Airway epithelial cell (primary cell): Measurements from ENCODE around the gene PRR19. TPM values are rescaled to one million over a fixed set of nuclear protein-coding genes. Genes with fewer than 3 reads are reported as not detected.

Experiments
- total RNA-seq: library from RNA; depleted of rRNA; stranded (reverse); fragments of >200 nt; gene quantifications from 2 replicates; pipeline ENCODE4 v1.2.3, GENCODE V29; 2015

PRR19 gene, protein sequence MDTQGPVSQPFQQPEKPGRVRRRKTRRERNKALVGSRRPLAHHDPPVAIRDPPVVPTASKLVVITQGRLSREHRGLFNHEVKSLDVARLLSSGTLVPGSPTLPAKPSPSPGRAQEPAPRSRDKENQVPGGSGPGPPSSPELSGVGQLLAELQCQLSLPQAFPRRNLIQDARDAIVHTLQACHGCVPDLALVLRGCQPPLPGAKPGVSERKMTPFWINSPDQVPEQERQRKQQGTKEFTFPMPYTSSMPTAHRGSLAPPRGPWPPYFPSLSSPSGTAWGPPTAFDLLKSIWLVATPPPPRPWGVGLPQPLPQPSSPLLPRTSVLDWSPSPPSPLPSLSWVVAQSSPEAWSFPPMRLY
- total RNA-seq = 0.33 and 1.3 TPM in 2 replicates

DNA sequence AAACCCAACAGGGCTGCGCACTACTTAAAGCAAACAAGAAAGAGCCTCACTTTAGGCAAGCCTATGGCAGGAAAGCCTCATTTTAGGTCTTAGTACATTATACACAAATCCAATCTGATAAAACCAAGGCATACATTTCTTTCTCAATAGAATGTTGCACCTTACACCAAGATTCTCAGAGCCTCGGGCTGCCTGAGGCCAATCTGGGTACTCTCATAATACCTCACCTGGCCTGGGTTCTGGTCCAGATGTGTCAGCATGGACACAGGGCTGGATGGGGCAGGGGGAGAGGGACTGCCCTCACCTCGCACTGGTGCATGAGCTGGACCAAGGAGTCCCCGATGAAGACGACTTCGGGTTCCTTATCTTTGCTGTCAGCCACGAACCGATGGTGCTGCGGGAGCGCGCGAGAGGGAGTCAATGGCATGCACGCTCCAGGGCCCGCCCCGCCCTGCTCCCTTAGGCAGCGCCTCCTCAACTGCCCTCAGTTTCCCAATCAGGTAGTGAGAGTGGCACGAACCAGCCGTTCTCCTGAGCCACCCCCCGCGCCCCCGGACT, at the start of gene PRR19:
Gene PRR19 (plus strand): TSS at position 487 of the 558 bp plus-strand sequence. CDS start 7,453 bp downstream, outside the sequence.

GRCh38 chr19:42254850-42255765, 46.8 kb upstream of the PRR19 start, which contains the start of gene ERF:
TSS of gene ERF (minus strand) at chr19:42255128. CDS start at chr19:42254999, 129 bp downstream.

GRCh38 chr19:42268704-42269477, 33.0 kb upstream of the PRR19 start, which contains the start of gene CIC:
TSS of gene CIC (plus strand) at chr19:42269252. CDS start at chr19:42271784, 2,532 bp downstream.

GRCh38 chr19:42313096-42313839, 11.3 kb downstream of the PRR19 start, which contains the start of gene TMEM145:
TSS of gene TMEM145 (plus strand) at chr19:42313309. CDS start at chr19:42313377, 68 bp downstream.

GRCh38 chr19:42325308-42325895, 23.5 kb downstream of the PRR19 start, which contains the start of gene MEGF8:
TSS of gene MEGF8 (plus strand) at chr19:42325635. CDS start at chr19:42326244, 609 bp downstream.

Other genes with a start within 250 kb of the PRR19 start
- gene GRIK5, start 231.9 kb upstream of the PRR19 start, total RNA-seq = 0.21 TPM in 1 of 2 replicates, not detected in the other
- gene ZNF574, start 226.0 kb upstream of the PRR19 start, total RNA-seq = 16.1 and 25.2 TPM in 2 replicates
- gene POU2F2, start 169.7 kb upstream of the PRR19 start, total RNA-seq = 1.1 and 1.3 TPM in 2 replicates
- gene DEDD2, start 84.5 kb upstream of the PRR19 start, total RNA-seq = 32.8 and 39.8 TPM in 2 replicates
- gene ZNF526, start 81.8 kb upstream of the PRR19 start, total RNA-seq = 5.8 and 8.0 TPM in 2 replicates
- gene GSK3A, start 59.5 kb upstream of the PRR19 start, total RNA-seq = 20.6 and 27.2 TPM in 2 replicates
- gene ERF, start 47.0 kb upstream of the PRR19 start, total RNA-seq = 53.3 and 97.8 TPM in 2 replicates
- 45.3 and 65.0 TPM in 2 replicates for gene CIC, start 32.9 kb upstream of the PRR19 start, total RNA-seq
- 98.1 and 101 TPM in 2 replicates for gene PAFAH1B3, start 492 bp downstream of the PRR19 start, total RNA-seq
- not detected in 2 replicates for gene TMEM145, start 11.2 kb downstream of the PRR19 start, total RNA-seq
- 17.3 and 17.5 TPM in 2 replicates for gene MEGF8, start 23.5 kb downstream of the PRR19 start, total RNA-seq
- 2.1 and 5.3 TPM in 2 replicates for gene CNFN, start 88.2 kb downstream of the PRR19 start, total RNA-seq
- gene LIPE, start 125.3 kb downstream of the PRR19 start, total RNA-seq = 9.2 and 15.7 TPM in 2 replicates
- 11.6 and 15.7 TPM in 2 replicates for gene CXCL17, start 140.8 kb downstream of the PRR19 start, total RNA-seq
- 5.7 and 5.8 TPM in 2 replicates for gene CEACAM1, start 226.3 kb downstream of the PRR19 start, total RNA-seq